CD4-positive, alpha-beta T cell treated with Interleukin-10 for 1 hour (primary cell): ENCODE data around the gene GLA.

Source experiments
- DNase-seq: peaks from one replicate; pipeline ENCODE4 v3.0.0-alpha.2; 2020

The GLA gene

GRCh38 chrX:101395789-101396188 is 11.9 kb downstream of the GLA start:
- no peak for DNase-seq

- DNase-seq: no peak
Observed at GRCh38 chrX:101394372-101394771, 13.4 kb downstream of the GLA start.

- no peak for DNase-seq
Observed at GRCh38 chrX:101393530-101394305, 14.0 kb downstream of the GLA start.

GRCh38 chrX:101391831-101392230 is 15.9 kb downstream of the GLA start:
- DNase-seq: no peak

GRCh38 chrX:101390664-101391525 is 16.8 kb downstream of the GLA start, which contains the start of gene RPL36A:
TSS of gene RPL36A (plus strand) at chrX:101391011. CDS start at chrX:101391044, 33 bp downstream.
- peak; percentile 86 for DNase-seq

GRCh38 chrX:101388604-101389003 is 19.1 kb downstream of the GLA start:
- no peak for DNase-seq

GRCh38 chrX:101386542-101386885 is 21.2 kb downstream of the GLA start:
- DNase-seq: no peak

- no peak for DNase-seq
Observed at GRCh38 chrX:101385795-101386541, 21.8 kb downstream of the GLA start, which contains the start of gene BTK. TSS of gene BTK (minus strand) at chrX:101386191. CDS start at chrX:101375284, 10,907 bp downstream.

- DNase-seq: no peak
Observed at GRCh38 chrX:101385026-101385684, 22.6 kb downstream of the GLA start.

DNA sequence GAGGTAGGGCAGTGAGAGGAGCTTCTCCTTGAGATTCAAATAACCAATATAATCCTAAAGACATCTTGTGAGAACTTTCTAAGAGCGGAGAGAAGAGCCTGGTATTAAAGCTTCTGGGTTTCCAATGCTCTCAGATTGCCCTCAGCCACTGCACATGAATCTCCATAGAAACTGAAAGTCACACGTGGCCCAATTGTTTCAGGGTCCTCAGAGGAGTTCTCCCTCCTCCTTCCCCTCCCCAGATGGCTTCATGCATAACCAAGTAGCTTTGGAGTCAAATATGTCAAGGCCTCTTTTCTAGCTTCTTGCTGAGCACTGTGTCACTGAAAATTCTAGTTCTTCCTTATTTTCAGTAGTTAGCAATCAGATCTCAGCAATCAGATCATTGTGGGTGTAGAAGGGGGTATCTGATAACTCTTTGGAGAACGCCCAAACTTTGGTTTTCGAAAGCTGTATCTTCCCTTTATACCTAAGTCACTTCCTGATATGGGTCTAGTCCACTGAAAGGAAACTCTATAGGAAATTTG is 24.0 kb downstream of the GLA start:
- DNase-seq: no peak

GRCh38 chrX:101377547-101377946 is 30.2 kb downstream of the GLA start:
- no peak for DNase-seq

- no peak for DNase-seq
Observed at GRCh38 chrX:101370888-101371504, 36.7 kb downstream of the GLA start.

GRCh38 chrX:101369687-101370086 is 38.0 kb downstream of the GLA start:
- no peak for DNase-seq

- no peak for DNase-seq
Observed at GRCh38 chrX:101368800-101369199, 38.9 kb downstream of the GLA start.

DNA sequence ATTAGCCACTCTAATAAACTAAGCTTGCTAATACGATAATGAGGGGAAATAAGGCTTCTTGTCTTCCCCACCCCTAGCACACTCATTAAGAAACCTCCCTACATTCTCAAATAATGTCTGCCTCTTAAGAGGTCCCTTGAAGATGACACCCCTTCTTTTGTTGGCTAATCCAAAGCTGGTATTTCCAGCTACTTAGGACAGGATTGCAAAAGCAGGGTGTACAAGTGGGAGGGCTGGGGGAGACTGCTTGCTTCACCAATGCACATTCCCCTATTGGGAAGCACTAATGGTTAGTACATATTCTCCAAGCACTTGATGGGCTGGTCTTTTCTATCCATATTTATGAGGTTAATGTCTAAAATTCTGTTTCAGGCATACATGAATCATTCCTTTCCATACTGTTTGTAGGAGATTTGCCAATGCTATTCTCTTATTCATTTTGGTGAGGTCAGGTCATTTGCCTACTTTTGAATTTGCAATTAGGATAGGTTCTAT is 42.4 kb downstream of the GLA start:
- no peak for DNase-seq

DNA sequence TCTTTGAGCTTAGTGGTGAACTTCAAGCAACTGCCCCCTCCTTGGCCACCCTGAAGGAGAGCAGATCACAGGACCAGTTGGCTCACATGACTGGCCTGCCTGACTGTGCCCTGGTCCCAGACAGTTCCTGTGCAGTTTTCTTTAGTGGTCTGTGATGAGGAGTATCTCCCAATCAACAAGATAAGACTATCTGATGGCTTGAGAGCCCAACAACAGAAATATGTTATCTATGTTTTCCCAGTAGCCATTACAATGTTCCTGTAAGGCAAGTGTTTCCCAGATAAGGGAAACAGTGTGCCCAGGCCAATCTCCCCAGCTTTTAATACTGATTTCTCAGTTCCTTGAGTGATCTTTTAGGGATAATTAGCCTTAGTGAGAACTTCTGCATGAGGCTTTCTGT is 45.0 kb downstream of the GLA start:
- no peak for DNase-seq

GRCh38 chrX:101362116-101362515 is 45.6 kb downstream of the GLA start:
- DNase-seq: no peak

GRCh38 chrX:101360390-101360789 is 47.3 kb downstream of the GLA start:
- no peak for DNase-seq

DNA sequence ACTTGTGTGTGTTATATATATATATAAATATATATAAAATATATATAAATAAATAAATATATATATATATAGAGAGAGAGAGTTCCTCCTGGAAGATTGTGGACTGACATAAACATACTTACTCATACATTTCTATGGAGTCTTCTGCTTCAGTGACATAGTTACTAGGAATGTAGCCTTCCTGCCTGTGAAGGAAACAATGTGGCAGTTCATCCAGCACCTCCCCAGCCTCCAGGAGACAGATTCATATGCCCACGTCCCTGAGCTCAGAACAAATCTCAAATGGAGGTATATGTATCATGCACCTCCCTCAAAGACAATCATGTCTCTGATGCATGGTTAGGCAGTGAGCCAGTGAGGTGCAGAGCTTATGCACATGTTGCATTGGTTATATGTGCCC is 47.8 kb downstream of the GLA start:
- DNase-seq: no peak

DNA sequence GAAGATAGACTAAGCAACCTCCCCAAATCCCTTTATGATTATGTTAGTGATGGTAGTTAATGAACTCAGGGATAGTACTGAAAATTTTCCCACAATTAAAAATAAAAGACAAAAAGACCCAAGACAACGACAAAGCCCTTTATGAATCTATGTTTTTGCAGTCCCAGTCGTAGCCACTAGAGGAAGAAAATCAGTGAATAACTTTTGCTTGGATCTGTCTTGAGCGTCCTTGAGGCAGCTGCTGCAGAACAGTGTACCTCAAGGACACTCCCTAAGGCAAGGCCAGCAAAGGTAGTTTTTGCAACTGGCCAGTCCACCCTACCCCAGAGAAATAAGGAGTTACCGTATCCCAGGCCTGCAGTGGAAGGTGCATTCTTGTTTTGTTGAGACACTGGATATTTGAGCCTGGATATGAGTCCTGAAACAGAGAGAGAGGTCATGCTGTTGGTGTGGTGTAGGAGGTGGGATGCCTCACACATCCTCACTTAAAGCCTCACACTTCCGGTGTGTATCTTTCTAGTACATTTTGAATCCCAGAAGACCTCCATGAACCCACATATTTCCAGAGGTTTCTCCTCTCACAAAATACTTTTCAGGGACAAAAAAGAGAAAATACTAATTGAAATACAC is 50.4 kb downstream of the GLA start:
- DNase-seq: no peak

DNA sequence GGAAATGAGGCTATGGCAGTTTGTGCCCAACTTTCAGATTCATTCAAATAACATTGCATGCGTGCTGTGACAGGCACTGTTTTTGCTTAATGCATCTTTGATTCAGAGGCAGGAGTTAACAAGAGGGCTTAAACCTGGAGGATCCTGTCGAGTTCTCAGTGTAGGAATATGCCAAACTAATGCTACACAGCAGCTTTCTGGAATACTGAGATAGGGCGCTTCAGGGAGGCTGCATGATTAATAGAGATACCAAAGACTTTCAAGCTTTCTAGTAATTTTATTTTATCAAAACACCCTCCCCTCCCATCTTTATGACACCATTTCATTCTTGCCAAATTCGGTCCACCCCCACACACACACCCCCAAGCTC is 58.5 kb downstream of the GLA start:
- no peak for DNase-seq
